HG02943 (cell line): Measurements from ENCODE around the gene FBLN5.
"Not testable (repeated sequence)": the region's sequence is repeated elsewhere in the genome, so short reads cannot be mapped to it uniquely, and the experiment has no call there.

ENCODE experiments used
- ATAC-seq: cut with Tn5 transposase; IDR thresholded peaks from one replicate; pipeline ENCODE4 v1.9.1; 2021; ENCODE audit warnings: mild to moderate bottlenecking, low read depth, moderate library complexity; ENCODE audit not compliant: unreplicated experiment

Gene FBLN5

DNA sequence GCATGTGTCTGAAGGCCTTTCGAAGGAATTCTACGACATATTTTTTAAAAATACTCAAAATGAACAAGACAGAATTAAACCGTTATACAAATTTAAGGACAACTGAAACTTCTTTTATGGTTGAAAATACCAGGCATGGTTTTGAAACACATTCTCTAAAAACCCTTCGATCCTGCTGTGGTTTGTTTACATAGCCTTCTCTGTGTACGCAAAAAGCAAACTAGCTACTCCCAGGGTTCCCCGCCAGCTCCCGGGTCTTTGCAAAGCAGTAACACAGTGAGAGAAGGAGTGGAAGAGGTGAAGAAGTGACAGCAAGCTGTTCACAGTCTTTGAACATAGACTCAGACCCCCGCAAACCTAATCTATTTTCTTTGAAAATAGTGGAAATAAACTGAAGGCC, 77.9 kb downstream of the FBLN5 start:
- no peak for ATAC-seq

DNA sequence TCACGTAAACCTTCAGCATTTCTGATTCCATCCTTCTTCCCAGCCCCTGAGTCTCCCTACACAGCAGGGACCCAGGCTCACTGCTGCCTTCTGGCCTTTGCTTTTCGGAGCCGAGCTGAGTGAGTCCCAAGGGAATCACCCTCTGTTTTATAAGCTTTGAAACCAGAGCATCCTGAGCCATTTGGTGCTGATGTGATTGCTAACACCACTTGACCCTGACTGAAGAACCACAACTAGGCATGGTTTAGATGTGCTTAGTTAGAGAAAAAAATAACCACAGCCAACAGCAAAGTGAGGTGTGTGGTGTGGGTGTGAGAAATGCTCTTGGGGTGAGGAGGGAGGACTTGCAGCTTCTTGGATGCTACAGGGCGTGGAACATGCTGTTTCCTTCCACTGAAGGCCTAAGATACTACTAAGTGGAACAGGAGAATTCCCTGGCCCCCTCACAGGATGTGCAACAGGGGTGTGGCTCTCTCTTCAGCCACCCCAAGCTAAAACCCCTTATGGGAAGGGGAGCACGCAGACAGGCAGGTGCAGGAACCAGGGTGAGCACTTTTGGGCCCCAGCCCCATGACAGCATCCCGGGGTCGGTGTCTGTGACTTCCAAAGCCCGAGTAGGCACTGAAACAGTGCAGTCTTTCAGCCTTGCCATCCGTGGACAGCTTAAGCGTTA, 80.0 kb downstream of the FBLN5 start, which contains the start of gene TC2N:
Gene TC2N, minus strand, starts transcription at position 221 of the 673 bp plus-strand sequence. CDS start 53,767 bp downstream, outside the sequence.
- ATAC-seq: no peak

DNA sequence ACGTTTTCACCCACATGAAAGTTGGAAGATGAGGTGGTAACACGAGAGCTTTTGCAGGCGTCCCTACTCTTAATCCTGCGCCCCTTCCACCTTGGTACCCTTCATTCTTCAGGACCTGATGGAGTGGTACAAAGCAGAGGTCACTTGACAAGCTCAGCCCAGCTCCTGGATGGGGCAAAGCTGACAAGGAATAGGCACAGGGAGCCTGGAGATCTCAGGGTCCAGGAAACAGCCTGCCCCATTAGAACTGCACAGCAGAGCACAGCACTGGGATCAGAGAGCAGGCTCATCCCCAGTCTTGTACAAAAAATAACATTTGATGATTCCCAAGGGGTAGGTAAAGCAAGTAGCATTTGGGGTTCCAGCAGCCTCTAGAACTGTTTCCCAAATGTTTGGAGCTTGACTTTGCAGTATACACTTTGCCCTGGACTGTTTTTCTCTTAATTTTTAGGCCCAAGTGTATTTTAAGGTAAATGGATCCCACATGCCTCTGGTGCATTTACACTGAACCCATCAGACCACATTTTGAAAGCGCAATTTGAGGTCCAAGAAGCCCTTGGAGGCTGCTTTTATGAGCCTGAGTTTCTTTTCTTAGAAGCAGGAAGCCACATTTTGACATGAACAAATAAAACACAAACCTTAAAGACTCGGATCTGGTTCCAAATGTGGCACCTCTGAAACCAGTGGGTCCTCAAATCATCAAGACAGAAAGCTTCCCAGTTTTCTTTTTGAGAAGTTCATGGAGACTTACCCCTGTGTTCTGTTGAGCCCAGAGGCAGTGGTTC, 80.8 kb downstream of the FBLN5 start:
- ATAC-seq: no peak

DNA sequence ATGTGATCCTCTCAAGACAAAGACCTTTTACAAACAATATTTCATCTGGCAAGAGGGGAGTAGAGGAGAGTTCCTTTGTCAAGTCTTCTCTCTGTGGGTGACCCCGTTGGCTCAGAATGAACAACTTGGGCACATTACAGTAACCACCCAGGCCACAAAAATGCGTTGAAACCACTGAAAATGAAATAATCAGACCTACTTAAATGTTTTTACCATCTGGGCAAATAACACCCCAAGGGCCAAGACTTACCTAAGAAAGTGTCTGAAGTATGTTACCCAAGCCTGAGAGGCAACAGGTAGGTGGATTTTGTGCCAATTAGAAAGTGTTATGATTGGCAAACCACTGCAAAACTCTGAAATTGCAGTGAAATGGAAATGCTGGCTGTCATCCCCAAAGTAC, 81.4 kb downstream of the FBLN5 start:
- no peak for ATAC-seq

DNA sequence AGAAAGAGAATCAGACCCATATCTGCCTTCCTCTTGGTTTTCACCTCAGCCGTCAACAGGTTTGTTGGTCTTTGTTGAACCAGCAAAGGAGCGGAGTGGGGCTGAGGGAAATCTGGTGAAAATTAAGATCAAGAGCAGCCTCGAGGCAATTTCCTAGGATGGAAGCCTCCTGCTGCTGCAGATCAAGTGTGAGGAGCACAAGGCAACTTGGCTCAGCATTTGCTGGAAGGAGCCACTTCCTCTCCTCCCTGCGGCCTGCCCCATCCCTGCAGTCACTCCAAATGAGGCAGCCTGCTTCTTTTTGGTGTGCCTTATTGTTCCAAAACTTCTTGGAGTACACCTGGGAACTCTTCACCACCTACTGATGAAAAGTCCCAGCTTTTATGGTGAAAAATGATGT, 85.1 kb downstream of the FBLN5 start:
- ATAC-seq: no peak

GRCh38 chr14:91861091-91861490, 86.4 kb downstream of the FBLN5 start:
- no peak for ATAC-seq

- ATAC-seq: no peak
Observed at GRCh38 chr14:91860238-91860637, 87.3 kb downstream of the FBLN5 start.

DNA sequence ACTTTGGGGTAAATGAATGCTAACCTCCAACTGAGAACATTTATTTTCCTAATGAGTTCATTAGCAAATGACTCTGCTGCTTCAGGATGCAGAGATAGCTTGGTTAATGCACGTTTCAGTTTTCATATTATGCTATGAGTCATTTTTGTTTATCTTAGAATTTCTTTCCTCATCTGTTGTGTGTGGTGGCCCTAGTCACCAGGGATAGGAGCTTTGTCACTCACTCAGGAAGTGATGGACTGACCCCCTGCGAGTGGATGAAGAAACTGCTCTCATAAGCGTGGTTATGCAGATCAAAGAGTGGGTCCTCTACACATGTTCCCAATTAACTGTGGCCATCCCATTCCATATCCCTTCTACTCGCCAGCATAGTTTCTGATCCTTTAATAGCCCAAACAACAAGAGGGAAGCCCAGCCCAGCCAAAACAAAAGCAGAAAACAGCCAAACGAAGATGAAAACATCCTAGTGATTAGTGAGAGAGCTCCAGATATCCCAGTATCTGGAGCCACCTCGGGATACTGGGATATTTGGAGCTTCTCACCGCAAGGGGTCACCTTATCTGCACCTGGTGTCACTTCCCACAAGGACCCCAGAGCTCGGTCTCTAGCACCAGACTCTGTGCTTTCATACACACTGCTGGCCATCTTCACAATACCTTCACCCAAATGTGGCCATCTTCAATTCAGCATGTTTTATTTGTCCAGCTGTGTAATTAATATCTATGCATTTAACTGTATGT, 88.8 kb downstream of the FBLN5 start:
- peak; percentile 65 for ATAC-seq

DNA sequence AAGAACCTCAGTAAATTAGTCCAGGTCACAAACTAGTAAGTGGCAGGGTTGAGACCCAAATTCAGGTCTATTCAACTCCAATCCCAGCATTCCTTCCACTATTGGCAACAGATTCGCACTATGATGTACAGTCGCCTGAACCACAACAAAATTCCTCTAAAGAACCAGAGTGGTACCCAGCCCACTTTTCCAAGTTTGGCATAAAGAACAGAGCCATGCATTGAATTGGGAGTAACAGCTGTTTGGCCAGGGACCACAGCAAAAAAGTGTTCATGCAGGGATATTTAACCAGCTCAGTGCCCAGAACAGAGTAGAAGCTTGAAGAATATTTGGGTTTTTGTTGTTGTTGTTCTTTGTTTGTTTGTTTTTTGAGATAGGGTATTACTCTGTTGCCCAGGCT, 89.9 kb downstream of the FBLN5 start:
- no peak for ATAC-seq

- ATAC-seq: no peak
Observed at GRCh38 chr14:91854327-91854934, 93.1 kb downstream of the FBLN5 start.

DNA sequence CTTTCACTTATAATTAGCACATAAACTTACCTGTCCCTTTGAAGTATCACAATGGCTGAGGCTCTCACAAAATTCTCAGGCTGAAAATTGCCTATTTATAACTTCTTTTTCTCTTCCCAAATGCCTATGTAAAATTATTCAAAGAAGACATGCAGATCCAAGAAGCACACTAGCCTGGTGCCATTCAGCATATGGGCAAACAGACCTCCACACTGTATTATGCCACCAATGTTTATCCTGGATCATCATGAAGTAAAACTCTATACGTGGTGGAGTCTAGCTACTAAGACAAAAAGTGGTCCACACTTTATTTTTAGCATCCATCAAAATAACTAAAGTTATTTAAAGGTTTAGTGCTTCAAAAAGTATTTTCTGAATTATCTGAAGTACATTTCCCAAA, 95.9 kb downstream of the FBLN5 start:
- no peak for ATAC-seq

GRCh38 chr14:91848504-91849001, 98.9 kb downstream of the FBLN5 start:
- ATAC-seq: no peak

GRCh38 chr14:91847693-91848092, 99.8 kb downstream of the FBLN5 start:
- ATAC-seq: no peak

GRCh38 chr14:91845652-91846051, 101.8 kb downstream of the FBLN5 start:
- ATAC-seq: no peak

GRCh38 chr14:91845056-91845455, 102.4 kb downstream of the FBLN5 start:
- not testable (repeated sequence) for ATAC-seq

DNA sequence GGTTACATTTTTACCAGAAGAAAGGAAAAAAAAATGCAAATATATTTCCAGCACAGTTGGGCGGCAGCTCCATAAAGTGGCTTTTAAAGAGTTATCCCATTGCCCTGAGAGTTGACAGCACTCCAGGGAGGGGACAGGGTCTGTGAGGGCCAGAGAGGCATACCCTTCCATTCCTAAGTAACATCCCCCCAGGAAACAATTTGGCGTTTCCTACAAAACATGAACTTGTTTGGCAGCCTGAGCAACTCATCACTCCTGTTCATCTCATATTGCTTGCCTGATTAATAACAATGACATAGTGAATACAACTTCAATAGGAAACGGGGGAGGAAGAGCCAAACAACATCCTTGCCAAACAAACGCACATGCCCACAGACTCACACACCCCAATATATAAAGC, 103.5 kb downstream of the FBLN5 start:
- no peak for ATAC-seq

- ATAC-seq: no peak
Observed at GRCh38 chr14:91843437-91843836, 104.1 kb downstream of the FBLN5 start.

DNA sequence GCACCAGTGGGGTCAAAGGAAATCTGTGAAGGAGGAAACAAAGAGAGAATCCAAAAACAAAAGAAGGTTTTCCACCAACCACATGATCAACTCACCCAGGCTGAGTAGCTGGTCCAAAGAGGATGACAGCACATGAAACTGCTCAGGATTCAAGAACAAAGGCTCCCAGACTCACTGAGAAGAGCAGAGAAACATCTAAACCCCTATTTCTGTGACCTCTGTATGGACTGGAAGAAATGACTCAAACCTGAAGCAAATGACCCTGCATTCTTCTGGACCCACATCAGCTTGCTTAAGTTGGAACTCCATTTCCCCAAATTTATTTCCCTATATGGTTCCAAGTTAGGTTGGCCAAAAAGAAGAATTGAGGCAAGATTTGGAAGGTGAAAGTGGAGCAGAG, 106.4 kb downstream of the FBLN5 start:
- no peak for ATAC-seq

DNA sequence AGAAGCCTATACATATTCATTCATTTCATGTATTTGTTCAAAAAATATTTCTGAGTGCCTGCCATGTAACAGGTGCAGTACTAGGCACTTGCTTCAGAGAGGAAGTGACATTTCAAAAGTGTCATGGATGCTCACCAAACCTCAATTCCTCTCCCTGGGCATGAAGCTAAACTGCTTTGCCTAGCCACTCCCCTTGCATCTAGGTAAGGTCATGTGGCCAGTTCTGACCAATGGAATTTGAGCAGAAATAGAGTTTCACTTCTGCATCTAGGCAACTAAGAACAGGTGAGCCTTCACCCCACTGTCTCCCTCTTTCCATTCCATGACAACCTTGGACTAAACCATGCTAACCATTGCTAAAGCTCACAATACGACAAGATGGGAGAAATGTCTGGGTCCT, 107.7 kb downstream of the FBLN5 start:
- no peak for ATAC-seq

GRCh38 chr14:91837076-91837475, 110.4 kb downstream of the FBLN5 start:
- no peak for ATAC-seq
